GM21737 (cell line): ENCODE results near the gene LNX2.

ENCODE experiments used
- ATAC-seq: cut with Tn5 transposase; IDR thresholded peaks from one replicate; pipeline ENCODE4 v1.9.1; 2021; ENCODE audit warnings: mild to moderate bottlenecking, moderate library complexity; ENCODE audit not compliant: unreplicated experiment

LNX2 gene

DNA sequence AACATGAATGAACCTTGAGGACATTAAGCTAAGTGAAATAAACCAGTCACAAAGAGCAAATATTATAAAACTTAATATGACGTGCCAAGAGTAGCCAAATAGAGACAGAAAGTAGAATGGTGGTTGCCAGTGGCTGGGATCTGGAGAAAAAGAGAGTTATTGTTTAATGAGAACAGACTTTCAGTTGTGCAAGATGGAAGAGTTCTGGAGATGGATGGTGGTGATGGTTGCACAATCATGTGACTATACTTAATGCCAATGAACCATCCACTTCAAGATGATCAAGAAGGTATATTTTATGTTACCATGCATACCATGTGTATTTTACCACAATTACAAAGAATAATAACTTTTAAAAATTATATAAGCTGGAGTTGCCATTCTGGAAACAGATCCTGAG, 104.2 kb downstream of the LNX2 start:
- ATAC-seq = no peak

DNA sequence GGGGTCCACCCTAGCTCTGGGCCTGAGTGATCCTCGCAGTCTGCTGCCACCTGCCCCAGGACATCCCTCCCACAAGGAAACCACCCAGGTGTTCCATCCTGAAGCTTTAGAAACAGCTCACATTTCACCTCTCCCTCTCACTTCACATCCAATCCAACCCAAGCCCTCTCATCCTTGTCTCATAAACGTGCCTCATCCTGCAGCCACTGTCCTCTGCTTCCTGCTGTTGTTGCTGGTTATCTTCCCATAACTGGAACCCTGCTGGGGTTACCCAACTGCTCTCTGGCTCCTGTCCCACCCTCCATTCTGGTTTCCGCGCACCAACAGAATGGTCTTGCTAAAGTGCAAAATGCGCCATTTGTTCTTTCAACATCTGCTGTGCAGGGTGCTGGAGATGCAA, 110.2 kb downstream of the LNX2 start:
- ATAC-seq = no peak

DNA sequence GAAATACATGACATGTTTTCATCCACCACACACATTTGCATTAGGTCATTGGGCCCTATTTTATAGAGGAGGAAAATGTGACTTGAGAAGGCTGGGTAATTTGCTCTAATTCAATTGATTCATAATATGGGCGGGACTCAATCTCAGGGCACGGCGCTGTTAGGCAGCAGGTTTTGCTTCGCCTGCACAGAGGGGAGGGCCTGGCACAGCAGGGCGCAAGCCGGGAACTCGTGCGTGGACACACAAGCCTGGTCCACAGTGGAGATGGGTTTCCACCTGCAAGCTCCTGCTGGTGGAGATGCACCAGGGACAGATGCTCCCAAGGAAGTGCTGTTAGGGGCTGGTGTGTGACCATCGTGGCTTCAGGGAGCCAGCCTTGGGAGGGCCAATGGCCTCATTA, 111.5 kb downstream of the LNX2 start:
- ATAC-seq = no peak

DNA sequence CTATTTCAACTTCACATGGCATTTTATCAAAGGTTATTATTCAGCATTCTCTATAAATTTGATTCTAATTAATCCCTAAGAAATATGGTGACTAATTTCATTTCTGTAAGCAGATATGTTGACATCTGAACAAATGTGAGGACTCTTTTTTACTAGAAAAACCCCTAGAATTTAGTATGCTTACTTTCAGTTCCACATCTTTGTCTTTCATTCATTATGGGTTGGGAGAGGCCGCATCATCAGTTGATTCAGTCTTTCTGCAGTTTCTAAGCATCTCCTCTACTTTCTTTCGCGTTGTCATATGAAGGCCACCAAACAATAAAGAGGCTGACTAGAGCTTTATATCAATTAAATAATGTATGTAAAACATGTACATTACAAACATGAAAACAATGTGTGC, 114.5 kb downstream of the LNX2 start:
- no peak for ATAC-seq

DNA sequence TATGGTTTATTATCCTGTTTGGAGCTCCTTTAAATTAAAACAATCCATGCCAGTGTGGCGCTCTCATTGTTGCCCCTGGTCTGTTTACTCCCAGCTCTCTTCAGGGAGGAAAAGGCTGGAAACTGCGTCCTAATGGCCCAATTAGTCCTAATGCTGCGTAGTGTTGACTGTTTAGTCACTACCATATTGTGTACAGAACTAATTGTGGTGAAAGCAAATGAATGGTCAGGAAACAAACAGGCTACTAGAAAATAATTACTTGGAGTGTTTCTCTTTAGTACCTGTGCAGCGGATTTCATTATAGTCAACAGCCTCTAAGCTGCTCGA, 115.5 kb downstream of the LNX2 start:
- no peak for ATAC-seq

DNA sequence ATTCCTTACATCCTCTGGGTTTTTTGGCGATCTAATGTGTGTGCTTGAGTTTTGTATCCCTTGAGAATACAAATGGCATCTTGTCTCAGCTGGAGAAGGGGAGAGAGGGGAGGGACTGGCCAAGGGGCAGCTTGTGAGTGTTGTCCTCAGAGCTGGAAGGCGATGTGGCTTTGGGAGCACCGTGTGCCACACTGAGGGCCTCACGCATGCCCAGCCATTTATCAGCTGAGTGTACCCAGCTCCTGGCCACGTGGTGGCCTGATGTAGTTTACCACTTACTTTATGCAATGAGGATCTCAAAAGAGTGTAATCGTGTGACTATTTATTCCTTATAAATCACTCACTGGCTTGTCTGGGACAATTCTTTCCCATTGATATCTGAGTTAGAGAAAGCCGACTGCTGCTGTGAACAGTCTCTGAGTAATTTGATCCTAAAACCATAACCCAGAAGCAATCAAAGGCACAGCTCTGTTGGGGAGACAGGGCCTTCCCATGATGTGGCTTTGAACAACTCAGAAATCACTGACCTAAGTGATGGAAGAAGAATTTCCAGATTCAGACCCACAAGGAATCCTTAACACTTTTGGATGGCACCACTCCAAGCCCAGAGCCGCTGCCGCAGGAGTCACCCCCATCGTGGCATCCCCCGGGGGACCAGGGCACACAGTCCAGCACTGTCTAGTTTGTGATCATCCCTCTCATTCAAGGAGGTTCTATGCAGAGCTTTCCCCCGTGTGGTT, 116.0 kb downstream of the LNX2 start:
- no peak for ATAC-seq

DNA sequence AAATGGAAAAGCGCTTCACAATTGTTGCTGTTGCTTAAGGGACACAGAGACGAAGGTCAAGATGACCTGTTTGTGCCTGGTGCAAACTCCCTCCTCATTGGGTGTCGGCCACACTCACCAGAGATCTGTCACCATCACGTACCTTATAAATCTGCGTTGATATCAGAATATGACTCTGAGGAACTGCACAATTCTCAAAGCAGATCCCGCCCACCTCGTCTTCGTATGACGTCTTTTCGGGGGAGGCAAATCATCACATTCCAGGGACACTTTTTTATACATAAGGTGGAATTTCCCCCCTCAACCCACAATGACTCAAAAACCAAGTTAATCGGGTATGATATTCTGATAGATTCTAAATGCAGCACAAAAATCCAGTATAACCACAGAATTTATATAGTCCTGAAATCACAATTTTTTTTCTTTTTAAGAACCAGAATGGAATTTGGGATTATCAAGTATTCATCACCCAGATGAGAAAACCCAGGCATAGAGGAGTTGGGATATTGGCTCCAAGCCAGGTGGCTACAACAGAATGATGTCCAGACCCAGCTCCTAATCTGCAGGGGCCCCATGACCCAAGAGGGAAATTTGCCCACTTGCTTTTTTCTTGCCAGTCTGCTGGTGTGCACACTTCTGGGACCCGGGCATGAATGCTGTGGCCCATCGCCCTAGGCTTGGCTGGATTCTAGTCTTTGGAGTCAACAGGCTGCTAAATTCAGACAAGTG, 119.4 kb downstream of the LNX2 start:
- ATAC-seq = no peak

DNA sequence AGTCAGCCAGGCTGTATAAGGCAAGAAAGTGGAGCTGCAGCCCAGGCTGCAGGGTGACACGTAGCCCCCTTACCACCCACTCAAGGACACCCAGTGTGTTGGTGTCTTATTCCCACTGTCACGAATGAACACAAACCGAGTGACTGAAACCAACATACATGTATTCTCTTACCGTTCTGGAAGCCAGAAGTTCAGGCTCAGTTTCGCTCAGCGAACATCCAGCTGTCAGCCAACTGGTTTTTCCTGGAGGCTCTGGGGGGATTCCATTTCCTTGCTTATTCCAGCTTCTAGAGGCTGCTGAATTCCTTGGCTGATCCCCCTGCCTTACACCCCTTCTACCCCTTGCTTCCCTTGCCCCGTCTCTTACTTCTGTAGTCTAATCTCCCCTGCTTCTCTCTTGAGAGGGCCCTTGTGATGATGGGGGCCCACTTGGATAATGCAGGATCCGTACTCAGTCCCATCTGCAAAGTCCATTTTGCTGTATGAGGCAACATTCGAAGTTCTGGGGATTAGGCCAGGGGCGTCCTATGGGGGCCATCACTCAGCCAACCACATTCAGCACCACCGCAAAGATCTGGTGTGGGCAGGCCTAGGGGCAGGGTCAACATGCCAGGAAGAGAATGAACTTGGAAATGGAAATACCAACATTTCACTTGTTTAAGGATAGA, 122.6 kb downstream of the LNX2 start:
- no peak for ATAC-seq

DNA sequence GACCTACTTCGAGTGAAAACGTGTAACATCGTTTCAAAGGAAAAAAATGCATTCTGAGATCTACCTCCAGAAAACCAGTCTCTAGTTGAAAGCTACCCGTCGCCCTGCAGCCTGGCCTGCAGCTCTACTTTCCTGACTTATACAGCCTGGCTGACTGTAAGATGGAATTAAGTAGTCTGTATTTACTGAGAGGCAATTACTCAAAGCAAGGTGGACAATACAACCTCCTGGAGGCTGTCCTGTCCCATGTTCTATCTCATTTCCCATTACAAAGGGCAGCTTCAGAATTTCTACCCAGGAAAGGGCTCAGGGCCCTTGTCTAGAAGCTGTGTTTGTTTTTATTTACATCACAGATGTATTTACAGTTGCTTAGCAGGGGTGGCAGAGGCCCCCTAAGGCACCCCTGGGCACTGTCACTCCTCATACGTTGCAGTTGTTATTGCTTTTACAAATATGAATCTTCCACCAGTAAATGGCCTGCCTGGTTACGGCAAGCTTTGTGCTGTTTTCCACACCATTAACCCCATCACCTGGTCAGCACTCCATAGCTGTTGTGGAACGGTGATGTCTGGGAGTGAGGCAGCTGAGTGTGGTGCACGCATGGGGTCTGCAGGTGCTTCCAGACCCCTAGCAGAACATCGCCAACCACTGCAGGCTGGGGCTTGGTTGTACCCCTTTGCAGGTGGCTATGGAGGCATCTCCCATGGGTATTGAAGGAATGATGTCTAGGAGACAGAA, 123.6 kb downstream of the LNX2 start:
- ATAC-seq = no peak

DNA sequence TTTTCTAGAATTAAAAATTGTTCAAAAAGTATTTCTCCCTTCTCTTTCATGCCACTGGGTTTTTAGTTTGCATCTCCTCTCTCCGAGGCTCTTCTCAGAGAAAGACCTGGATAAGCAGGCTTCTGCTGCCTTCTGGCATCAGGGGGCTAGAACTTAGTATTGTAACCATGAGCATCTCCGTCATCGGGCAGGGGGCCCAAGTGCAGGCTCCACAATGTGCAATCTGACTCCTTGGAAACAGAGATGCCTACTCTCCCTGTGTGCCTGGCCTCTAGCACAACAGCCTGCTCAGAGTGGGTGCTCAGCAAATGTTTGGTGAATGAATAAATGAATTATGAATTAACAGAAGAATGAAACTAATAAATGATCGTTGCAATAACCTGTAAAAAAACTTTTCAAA, 124.3 kb downstream of the LNX2 start:
- no peak for ATAC-seq
